Measurements from ENCODE around the gene TMEM270.

Gene TMEM270

GRCh38 chr7:73912223-73912622 lies 51.3 kb downstream of the TMEM270 start:
- H3K27me3 ChIP-seq (ENCODE audit: control insufficient read depth, insufficient read depth, low read length) = no peaks in the 10 kb centered on the region
- H3K4me3 ChIP-seq (ENCODE audit: low read depth, low read length) = no peak overlapping the region
- H3K4me1 ChIP-seq (ENCODE audit: control insufficient read depth, insufficient read depth, low read length) = no peaks in the 10 kb centered on the region
- H3K9ac ChIP-seq (ENCODE audit: low read depth, low read length) = no peak overlapping the region
- H3K27ac ChIP-seq (ENCODE audit: low read depth, low read length) = no peak overlapping the region
- no peaks in the 10 kb centered on the region for H3K36me3 ChIP-seq (ENCODE audit: control insufficient read depth, insufficient read depth, low read length)
- no peaks in the 10 kb centered on the region for H3K9me3 ChIP-seq (ENCODE audit: control insufficient read depth, insufficient read depth, low read length)

Measured in HUES48 (cell line).